Occipital lobe (tissue), 2 donors: ENCODE measurements around the gene HMG20A. TPM values are rescaled to one million over a fixed set of nuclear protein-coding genes. Genes with fewer than 3 reads are reported as not detected.

Source experiments
- DNase-seq: peaks from one replicate; lab custom pipeline; 2025; lab: John Stamatoyannopoulos, UW
- total RNA-seq: library from RNA; depleted of rRNA; stranded (reverse); fragments of >200 nt; gene quantifications from one replicate; pipeline ENCODE4 v1.2.3, GENCODE V29; 2014

HMG20A gene
- total RNA-seq, 1 donor from 2014 or later: 41.6 TPM

- no peak for DNase-seq
These were observed 113.1 kb downstream of the HMG20A start for GRCh38 chr15:77533578-77534430.

Other genes with a start within 250 kb of the HMG20A start
- 25.4 TPM for gene PEAK1, start 784 bp upstream of the HMG20A start, total RNA-seq
- gene LINGO1, start 212.0 kb downstream of the HMG20A start, total RNA-seq: 45.7 TPM